Muscle of leg (tissue), 9 donors: Measurements from ENCODE around the gene NLRC5. TPM values are rescaled to one million over a fixed set of nuclear protein-coding genes. Genes with fewer than 3 reads are reported as not detected.

Experiments used
- polyA plus RNA-seq, 8 donors: library from polyadenylated mRNA; unstranded; fragments of 120-200 nt; gene quantifications; one replicate each; pipeline versions ENCODE4 v1.2.1 to v1.2.3, GENCODE V29; 2013; ENCODE audit warnings: inconsistent platforms in 1 of 8, low replicate concordance in 1 of 8; ENCODE audit not compliant: insufficient read length in 8 of 8, insufficient read depth in 1 of 8
- total RNA-seq: library from RNA; stranded (reverse); fragments of 120-200 nt; gene quantifications from one replicate; pipeline ENCODE4 v1.2.4, GENCODE V29; 2013

Gene NLRC5
- total and polyA plus RNA-seq, 9 donors: 3.2 to 5.3 (median 4.2) TPM

Other genes starting within 250 kb of the NLRC5 start
- 0.04 TPM for gene SLC12A3, start 124.3 kb upstream of the NLRC5 start, total RNA-seq
- under 1 TPM in 6 of 8 donors, not detected in 2; 0.03 to 0.07 (median 0.04) TPM for gene SLC12A3, start 124.3 kb upstream of the NLRC5 start, polyA plus RNA-seq
- 41.9 TPM for gene HERPUD1, start 57.4 kb upstream of the NLRC5 start, total RNA-seq
- 10 to 100 TPM; 56.6 to 89.0 (median 63.1) TPM for gene HERPUD1, start 57.4 kb upstream of the NLRC5 start, polyA plus RNA-seq
- gene CETP, start 27.6 kb upstream of the NLRC5 start, total RNA-seq: 4.7 TPM
- gene CETP, start 27.6 kb upstream of the NLRC5 start, polyA plus RNA-seq: 1 to 10 TPM; 5.6 to 9.6 (median 7.0) TPM
- gene CPNE2, start 103.0 kb downstream of the NLRC5 start, total RNA-seq: 14.8 TPM
- gene CPNE2, start 103.0 kb downstream of the NLRC5 start, polyA plus RNA-seq: 10 to 100 TPM; 20.9 to 34.2 (median 28.8) TPM
- gene PSME3IP1, start 196.5 kb downstream of the NLRC5 start, total RNA-seq: 40.9 TPM
- 10 to 100 TPM; 54.0 to 64.2 (median 57.9) TPM for gene PSME3IP1, start 196.5 kb downstream of the NLRC5 start, polyA plus RNA-seq
- 30.1 TPM for gene RSPRY1, start 196.8 kb downstream of the NLRC5 start, total RNA-seq
- 10 to 100 TPM; 18.9 to 33.6 (median 24.0) TPM for gene RSPRY1, start 196.8 kb downstream of the NLRC5 start, polyA plus RNA-seq